Activated naive CD8-positive, alpha-beta T cell treated with anti-CD3 and anti-CD28 coated beads, Interleukin-2, amount 10 ng/mL, durations not matched to agents 7 days and 5 days (primary cell): ENCODE results near the gene TBC1D9. TPM values are rescaled to one million over a fixed set of nuclear protein-coding genes. Genes with fewer than 3 reads are reported as not detected.

Experiments used
- ATAC-seq: fragments of 150-1000 bp; cut with Tn5 transposase; one replicate; pipeline ENCODE4 v1.10.0; 2021; ENCODE audit warnings: low read depth, moderate library complexity
- POLR2A ChIA-PET: fragments of 350-600 bp; sonication (Branson Sonifier 250); formaldehyde crosslinking; loops from one replicate; lab custom pipeline; 2021; ENCODE audit warnings: antibody characterized with exemption; lab: Charles Lee
- DNase-seq: peaks from one replicate; pipeline ENCODE4 v3.0.0; 2021
- H3K27ac Mint-ChIP-seq: one replicate; pipeline ENCODE4 v1.8.0; 2022; ENCODE audit warnings: mild to moderate bottlenecking, mixed read lengths
- H3K27me3 Mint-ChIP-seq: one replicate; pipeline ENCODE4 v1.8.0; 2022; ENCODE audit warnings: mild to moderate bottlenecking, moderate library complexity, mixed read lengths
- H3K36me3 Mint-ChIP-seq: one replicate; pipeline ENCODE4 v1.8.0; 2021; ENCODE audit warnings: mild to moderate bottlenecking, mixed read lengths
- H3K4me1 Mint-ChIP-seq: one replicate; pipeline ENCODE4 v1.8.0; 2021; ENCODE audit warnings: mixed read lengths
- H3K4me3 Mint-ChIP-seq: one replicate; pipeline ENCODE4 v1.8.0; 2022; ENCODE audit warnings: mild to moderate bottlenecking, moderate library complexity, mixed read lengths
- H3K9me3 Mint-ChIP-seq: one replicate; pipeline ENCODE4 v1.8.0; 2021; ENCODE audit warnings: mixed read lengths
- total RNA-seq, 2 experiments: library from RNA; stranded (reverse); gene quantifications; one replicate each; pipeline ENCODE4 v1.2.3, GENCODE V29; 2021

The TBC1D9 gene
- total RNA-seq, 2 experiments from 2014 or later: 0.11 to 0.17 TPM

DNA sequence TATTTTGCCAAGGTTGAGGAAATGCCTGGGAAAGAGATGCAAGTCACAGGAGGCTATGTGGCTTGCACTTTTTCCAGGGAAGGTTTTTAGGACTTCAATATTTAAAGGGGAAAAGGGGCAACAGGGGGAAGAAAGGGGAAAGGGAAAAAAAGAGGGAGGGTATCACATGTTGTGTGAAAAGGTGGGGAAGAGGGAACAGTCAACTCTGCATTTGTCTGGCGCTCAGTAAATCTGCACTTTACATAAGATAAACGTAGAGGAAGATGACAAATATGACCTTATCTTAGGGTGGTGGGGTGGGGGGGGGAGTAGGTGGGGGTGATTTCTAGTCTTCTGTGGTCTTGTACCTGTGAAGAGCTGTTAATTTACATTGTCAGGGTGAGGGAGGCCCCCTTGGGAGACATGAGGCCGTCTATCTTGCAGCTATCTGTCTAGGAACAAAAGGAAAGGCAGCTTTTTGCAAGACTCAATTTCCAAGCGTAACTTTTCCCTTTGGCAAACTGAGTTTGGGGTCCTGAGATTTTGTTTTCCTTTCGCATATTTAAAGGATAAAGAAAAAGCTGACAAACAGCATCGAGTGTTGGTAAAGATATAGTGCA is 115.9 kb downstream of the TBC1D9 start:
- no peaks in the 10 kb centered on the region for H3K27me3 Mint-ChIP-seq
- DNase-seq: no peak
- no peaks in the 10 kb centered on the region for H3K36me3 Mint-ChIP-seq
- H3K4me3 Mint-ChIP-seq: no peak overlapping the region
- no peak for ATAC-seq
- H3K27ac Mint-ChIP-seq: no peak overlapping the region
- POLR2A ChIA-PET: no interaction called here
- H3K9me3 Mint-ChIP-seq: no peaks in the 10 kb centered on the region
- H3K4me1 Mint-ChIP-seq: no peaks in the 10 kb centered on the region

DNA sequence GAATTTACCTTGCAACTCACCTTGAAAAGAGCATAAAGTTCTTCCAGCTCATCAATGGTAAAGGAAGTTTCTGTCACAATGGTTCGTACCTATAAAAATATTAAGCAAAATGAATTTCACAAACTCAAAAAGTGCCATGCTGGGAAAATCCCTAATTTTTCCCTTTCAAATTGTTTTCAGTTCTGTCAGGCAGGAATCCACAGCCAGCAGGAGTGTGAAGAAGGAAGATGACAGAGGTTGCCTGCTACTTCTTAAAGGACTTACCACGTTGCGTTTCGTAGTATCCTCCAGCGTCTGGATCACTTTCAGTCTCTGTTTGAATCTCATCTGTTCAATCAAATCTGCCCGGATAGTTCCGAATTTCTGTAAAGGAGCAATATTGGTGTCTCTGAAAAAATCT is 117.1 kb downstream of the TBC1D9 start:
- Mint-ChIP-seq H3K27ac (no peak overlapping the region), H3K4me3 (no peak overlapping the region), H3K36me3 (no peaks in the 10 kb centered on the region), H3K4me1 (no peaks in the 10 kb centered on the region), H3K27me3 (no peaks in the 10 kb centered on the region), H3K9me3 (no peaks in the 10 kb centered on the region)
- DNase-seq (no peak), ATAC-seq (no peak)
- POLR2A ChIA-PET: no interaction called here

DNA sequence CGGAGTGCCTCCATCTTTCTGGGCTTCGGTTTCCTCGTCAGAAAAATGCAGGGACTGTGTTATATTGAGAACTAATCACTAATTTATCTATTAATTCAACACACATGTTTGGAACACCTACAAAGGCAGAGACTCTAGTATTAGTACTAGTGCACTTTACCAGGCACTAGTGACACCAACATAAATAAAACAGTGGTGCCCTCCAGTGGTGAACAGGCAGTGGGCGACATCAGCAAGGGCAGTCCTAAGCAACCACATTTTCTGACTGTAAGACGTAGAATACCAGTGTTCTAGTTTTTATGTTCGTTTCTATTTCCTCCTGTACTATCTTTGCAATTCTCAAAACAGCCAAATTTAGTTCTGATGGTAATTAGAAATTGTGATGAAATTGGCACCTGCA is 118.3 kb downstream of the TBC1D9 start:
- peaks cover under 1% of the 10 kb centered on the region for H3K27me3 Mint-ChIP-seq

DNA sequence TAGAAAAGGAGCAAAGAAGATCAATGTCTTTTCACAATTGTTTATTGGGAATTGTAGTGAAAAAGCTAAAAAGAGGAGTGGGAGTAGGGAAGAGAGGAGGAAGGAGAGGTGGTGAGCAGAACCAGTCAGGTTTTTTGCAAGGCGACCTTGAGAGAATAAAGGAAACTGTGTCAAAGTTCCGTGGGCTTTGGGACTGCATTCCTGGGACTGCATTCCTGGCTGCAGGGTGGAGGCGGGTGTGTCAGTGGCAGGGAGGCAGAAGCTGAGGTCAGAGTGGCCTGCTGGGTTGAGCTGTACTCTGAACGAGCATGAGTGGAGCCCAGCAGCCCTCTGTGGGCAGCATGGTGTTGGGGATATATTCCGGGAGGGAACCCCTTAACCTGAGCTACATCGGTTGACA is 120.6 kb downstream of the TBC1D9 start:
- POLR2A ChIA-PET: no interaction called here

More for the DNA sequence above, 118.3 kb downstream of the TBC1D9 start:
- DNase-seq: no peak
- POLR2A ChIA-PET: no interaction called here
- Mint-ChIP-seq H3K4me3 (no peak overlapping the region), H3K4me1 (no peaks in the 10 kb centered on the region), H3K36me3 (no peaks in the 10 kb centered on the region), H3K27ac (no peak overlapping the region), H3K9me3 (no peaks in the 10 kb centered on the region)
- ATAC-seq: peak; percentile 71

DNA sequence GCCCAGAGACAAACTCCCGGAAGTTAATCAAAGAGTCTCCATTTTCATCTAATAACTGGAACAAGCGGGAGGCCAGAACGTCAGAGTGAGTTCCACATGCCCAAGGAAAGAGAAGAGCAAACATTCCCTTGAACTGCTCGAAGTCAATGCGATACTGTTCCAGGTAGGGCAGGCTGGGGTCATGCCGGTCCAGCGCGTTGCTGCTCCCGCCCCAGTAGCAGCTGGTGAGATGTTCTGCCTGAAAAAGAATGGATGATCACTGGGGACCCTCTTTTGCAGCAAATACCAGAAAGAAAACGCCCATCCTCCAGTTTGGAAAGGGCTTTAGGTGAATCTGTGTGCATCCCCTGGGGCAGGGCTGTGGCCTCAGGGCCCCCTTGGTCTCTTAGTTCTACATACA is 122.2 kb downstream of the TBC1D9 start:
- Mint-ChIP-seq H3K36me3 (no peaks in the 10 kb centered on the region), H3K27me3 (peaks cover 7% of the 10 kb centered on the region), H3K4me1 (no peaks in the 10 kb centered on the region), H3K9me3 (no peaks in the 10 kb centered on the region), H3K27ac (no peak overlapping the region), H3K4me3 (no peak overlapping the region)
- POLR2A ChIA-PET: no interaction called here
- ATAC-seq (no peak), DNase-seq (no peak)

More for the DNA sequence above, 120.6 kb downstream of the TBC1D9 start:
- Mint-ChIP-seq H3K4me1 (no peaks in the 10 kb centered on the region), H3K36me3 (no peaks in the 10 kb centered on the region), H3K27ac (no peak overlapping the region), H3K4me3 (no peak overlapping the region), H3K27me3 (peaks cover 2% of the 10 kb centered on the region), H3K9me3 (no peaks in the 10 kb centered on the region)
- no peak for ATAC-seq
- no peak for DNase-seq

DNA sequence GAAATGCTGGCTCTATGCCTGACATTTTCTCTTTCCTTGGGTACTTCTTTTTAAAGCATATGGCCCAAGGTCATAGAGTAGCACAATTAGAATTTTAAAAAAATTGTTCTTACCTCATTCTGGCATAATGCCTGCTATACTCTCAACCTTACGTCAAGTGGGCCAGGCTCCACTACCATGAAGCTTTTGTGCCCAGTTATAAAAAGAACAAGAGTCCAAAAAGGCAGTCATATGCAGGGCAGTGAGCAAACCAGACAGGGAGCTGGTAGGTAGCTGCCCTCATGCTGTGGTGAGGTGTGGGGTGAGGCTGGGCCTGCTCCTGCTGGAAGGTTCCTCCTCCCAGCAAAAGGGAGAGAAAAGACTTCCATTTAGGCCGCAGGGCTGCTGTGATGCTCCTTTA is 123.1 kb downstream of the TBC1D9 start:
- POLR2A ChIA-PET: no interaction called here
- H3K27ac Mint-ChIP-seq: no peak overlapping the region
- H3K27me3 Mint-ChIP-seq: peaks cover 11% of the 10 kb centered on the region
- DNase-seq: no peak
- H3K9me3 Mint-ChIP-seq: no peaks in the 10 kb centered on the region
- no peak overlapping the region for H3K4me3 Mint-ChIP-seq
- ATAC-seq: no peak
- no peaks in the 10 kb centered on the region for H3K4me1 Mint-ChIP-seq
- H3K36me3 Mint-ChIP-seq: no peaks in the 10 kb centered on the region

DNA sequence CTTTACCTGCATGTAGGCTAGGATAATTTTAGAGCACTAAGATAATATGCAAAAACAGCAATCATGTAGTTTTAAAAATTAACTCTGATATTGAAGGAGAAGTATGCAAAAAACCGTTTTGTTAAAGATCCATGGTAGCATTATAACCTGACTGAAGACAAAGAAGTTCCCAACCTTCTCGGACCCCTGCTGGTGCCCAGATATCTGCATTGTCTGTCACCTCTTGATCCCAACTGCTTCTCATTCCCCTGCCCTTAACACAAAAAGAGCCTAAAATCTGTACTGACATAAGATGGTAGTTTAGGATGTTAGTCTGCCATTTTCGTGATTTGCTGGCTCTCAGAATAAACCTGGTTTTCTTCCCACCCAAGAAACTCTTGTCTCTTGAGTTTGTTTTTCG is 125.9 kb downstream of the TBC1D9 start:
- no peaks in the 10 kb centered on the region for H3K9me3 Mint-ChIP-seq
- POLR2A ChIA-PET: no interaction called here
- no peaks in the 10 kb centered on the region for H3K4me1 Mint-ChIP-seq

DNA sequence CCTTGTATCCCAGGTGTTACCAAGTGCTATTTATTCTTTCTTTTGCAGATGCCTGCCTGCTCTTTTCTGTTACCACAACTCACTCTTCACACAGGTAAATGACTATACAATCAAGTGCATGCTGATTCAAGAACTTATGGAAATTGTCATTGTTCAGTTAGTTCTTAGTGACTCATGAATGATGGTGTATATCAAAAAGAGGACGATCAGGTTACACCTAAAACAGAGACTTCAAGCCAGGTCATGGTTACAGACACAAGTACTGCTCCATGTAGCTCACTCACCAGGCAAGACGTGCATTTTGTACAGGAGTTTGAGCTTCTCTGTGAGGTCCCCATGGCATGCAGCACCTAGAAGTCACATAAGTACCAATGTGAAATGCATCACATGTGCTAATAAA is 128.2 kb downstream of the TBC1D9 start:
- ATAC-seq: no peak
- no peak overlapping the region for H3K4me3 Mint-ChIP-seq
- no peaks in the 10 kb centered on the region for H3K9me3 Mint-ChIP-seq
- H3K27me3 Mint-ChIP-seq: peaks cover 14% of the 10 kb centered on the region
- H3K36me3 Mint-ChIP-seq: no peaks in the 10 kb centered on the region
- H3K4me1 Mint-ChIP-seq: no peaks in the 10 kb centered on the region
- H3K27ac Mint-ChIP-seq: no peak overlapping the region
- POLR2A ChIA-PET: no interaction called here
- DNase-seq: no peak

More for the DNA sequence above, 125.9 kb downstream of the TBC1D9 start:
- Mint-ChIP-seq H3K36me3 (no peaks in the 10 kb centered on the region), H3K27ac (no peak overlapping the region), H3K27me3 (peaks cover 11% of the 10 kb centered on the region), H3K4me3 (no peak overlapping the region)
- no peak for DNase-seq
- no peak for ATAC-seq

DNA sequence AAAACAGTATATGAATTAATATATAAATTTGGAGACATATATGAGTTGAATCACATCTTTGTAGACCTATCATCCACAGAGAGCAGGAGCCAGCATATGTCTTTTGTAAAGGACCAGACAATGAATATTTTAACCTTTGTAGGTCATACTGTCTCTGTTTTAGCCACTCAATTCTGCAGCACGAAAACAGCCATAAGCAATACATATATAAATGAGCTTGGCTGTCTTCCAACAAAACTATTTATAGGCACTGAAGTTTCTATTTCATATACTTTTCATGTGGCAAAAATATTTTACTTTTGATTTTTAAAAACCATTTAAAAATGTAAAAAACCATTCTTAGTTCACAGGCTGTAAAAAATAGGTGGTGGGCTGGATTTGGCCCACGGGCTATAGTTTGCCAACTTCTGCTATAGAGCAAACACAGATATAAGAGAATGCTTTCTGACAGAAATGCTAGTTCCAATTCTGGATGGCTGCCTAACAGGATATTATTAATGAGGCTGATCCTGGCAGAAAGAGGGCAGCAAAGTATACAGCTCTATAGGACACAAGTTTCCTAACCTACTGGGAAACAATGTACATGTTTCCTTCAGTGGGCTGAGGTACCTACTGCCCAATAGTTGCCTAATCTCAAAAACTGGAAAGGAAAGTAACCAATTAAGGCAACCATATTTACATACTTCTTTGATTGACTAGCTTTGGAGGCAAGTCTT is 129.4 kb downstream of the TBC1D9 start:
- Mint-ChIP-seq H3K36me3 (no peaks in the 10 kb centered on the region), H3K4me3 (no peak overlapping the region), H3K27me3 (peaks cover 12% of the 10 kb centered on the region), H3K27ac (no peak overlapping the region), H3K4me1 (no peaks in the 10 kb centered on the region), H3K9me3 (no peaks in the 10 kb centered on the region)
- no peak for ATAC-seq
- no peak for DNase-seq
- POLR2A ChIA-PET: no interaction called here

DNA sequence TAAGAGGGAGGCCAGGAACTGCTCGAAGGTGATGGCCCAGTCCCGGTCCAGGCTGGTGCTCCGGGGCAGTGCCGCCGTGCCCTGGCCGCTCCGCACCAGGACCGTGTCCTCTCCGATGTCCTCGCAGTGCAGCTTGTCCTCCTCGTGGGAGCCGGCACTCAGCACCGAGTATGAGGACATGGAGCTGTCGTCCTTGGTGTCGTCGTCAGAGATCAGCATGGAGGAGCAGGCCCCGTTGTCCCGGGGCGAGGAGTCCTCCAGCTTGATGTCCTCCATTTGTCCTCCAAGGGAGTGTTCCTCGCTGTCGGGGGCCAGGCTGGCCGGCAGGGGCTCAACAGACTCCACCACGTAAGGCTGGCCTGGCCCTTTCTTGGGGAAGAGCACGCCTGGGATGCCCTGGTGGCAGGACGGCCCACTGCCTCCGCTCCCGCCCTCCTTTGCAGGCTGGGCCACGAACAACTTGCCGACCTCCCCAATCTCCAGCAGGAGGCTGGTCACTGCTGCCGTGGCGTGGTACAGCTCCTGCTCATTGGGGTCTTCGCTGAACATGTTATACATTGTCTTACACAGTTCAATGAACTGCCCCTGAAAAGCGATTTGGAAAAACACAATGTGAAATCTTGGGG is 133.7 kb downstream of the TBC1D9 start:
- no peak for ATAC-seq
- POLR2A ChIA-PET: no interaction called here
- Mint-ChIP-seq H3K27ac (no peak overlapping the region), H3K27me3 (peaks cover 20% of the 10 kb centered on the region), H3K4me3 (no peak overlapping the region), H3K4me1 (no peaks in the 10 kb centered on the region), H3K36me3 (no peaks in the 10 kb centered on the region), H3K9me3 (no peaks in the 10 kb centered on the region)
- no peak for DNase-seq

DNA sequence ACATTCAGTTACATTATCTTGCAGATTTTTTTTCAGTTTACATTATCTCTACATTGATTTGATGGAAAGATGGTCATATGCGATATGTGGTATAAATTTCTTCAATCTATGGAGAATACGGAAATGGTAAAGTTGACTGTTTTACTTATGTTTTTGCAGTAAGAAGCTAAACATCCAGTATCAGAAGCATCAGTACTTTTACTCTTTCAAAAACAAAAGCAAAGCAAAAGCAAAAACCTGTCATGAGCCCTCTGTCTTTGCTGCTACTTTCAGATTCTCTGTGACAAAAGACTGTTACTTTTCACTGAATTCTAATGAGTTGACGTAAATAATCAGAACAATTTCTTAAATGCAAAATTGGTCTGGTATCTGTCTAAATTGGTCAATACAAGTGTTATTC is 135.0 kb downstream of the TBC1D9 start:
- POLR2A ChIA-PET: no interaction called here
- DNase-seq (no peak), ATAC-seq (no peak)
- Mint-ChIP-seq H3K27me3 (peaks cover 20% of the 10 kb centered on the region), H3K9me3 (no peaks in the 10 kb centered on the region), H3K27ac (no peak overlapping the region), H3K36me3 (no peaks in the 10 kb centered on the region), H3K4me1 (no peaks in the 10 kb centered on the region), H3K4me3 (no peak overlapping the region)

DNA sequence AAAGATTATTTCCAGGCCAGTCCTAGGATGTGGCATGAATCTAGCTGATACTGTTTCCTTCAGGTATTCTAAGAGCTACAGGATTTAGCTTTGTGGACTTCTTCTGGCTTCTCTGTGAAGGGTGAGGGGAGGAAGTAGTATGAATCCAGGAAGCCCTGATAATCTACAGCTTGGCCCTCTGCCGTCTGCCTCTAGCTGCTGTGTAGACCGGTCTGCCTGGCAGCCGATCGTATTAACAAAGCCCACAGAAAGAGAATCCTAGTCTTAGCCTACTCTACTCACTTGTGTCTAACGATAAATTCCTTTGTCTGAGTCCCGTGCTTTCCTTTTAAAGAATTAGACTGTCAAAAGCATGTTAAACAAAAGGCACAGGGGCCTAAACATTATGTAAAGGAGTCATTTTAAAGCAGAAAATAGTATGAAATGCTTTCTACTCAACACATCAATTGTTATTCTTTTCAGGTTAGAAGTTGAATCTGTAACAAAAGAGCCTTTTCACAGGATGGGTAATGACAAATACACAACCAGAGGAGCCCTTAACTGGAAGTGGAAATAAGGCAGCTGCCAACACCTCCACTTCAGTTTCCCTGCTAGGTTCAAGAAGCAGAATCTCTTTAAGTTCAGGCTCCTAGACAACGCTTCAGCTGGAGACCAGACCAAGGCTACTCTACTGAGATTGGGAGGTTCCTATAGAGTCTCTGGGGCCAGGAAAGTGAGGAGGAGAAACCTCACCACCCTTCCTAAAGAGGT is 138.5 kb downstream of the TBC1D9 start:
- Mint-ChIP-seq H3K27ac (no peak overlapping the region), H3K36me3 (no peaks in the 10 kb centered on the region), H3K4me1 (no peaks in the 10 kb centered on the region), H3K27me3 (peaks cover 20% of the 10 kb centered on the region), H3K9me3 (no peaks in the 10 kb centered on the region), H3K4me3 (no peak overlapping the region)
- DNase-seq (no peak), ATAC-seq (no peak)
- POLR2A ChIA-PET: no interaction called here

DNA sequence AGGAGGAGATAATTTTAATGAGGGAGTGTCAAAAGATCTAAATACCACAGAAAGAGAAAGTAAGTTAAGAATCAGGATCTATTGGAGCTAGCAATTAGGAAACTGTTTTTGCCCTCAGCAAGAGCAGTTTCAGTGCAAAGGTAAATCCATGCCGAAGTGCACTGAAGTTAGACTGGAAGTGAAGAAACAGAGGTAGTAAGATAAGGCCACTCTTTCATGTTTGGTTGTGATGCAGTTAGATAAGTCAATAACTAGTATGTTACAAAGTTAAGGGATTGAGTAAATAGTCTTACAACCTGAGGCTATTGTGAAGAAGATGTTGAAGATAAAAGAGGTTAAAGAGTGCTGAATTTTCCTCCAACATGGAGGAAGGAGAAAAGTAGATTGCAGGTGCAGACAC is 140.7 kb downstream of the TBC1D9 start:
- no peaks in the 10 kb centered on the region for H3K9me3 Mint-ChIP-seq
- POLR2A ChIA-PET: no interaction called here
- H3K4me1 Mint-ChIP-seq: no peaks in the 10 kb centered on the region
- peaks cover 15% of the 10 kb centered on the region for H3K27me3 Mint-ChIP-seq
- no peak for ATAC-seq
- H3K36me3 Mint-ChIP-seq: no peaks in the 10 kb centered on the region
- no peak overlapping the region for H3K4me3 Mint-ChIP-seq
- no peak for DNase-seq
- H3K27ac Mint-ChIP-seq: no peak overlapping the region
